ENCODE data around the gene IGSF23. TPM values are rescaled to one million over a fixed set of nuclear protein-coding genes. Genes with fewer than 3 reads are reported as not detected.

Gene IGSF23
- total RNA-seq, 4 donors from 2014 or later, result not detected

MicroRNAs within 50 kb of the gene (microRNA counts, 767-probe panel; counts per million panel counts)
- microRNA hsa-miR-4531, result 356 to 448 counts per million in 2 donors

Small RNA genes lying within 50 kb of the gene (microRNA-seq; reads per million reads assigned to microRNA genes)
- gene MIR4531 (ENCODE audit: borderline replicate concordance in 2 of 2), result 0 reads per million in 2 donors

Other genes with a start within 250 kb of the IGSF23 start
- gene ZNF285, start 212.0 kb upstream of the IGSF23 start, total RNA-seq, result 1 to 10 TPM in 1 of 4 donors, under 1 TPM in 3; 0.61 to 1.0 (median 0.69) TPM
- 1 to 10 TPM in 1 of 4 donors, under 1 TPM in 3; 0.66 to 1.6 (median 0.89) TPM for gene ZNF229, start 165.1 kb upstream of the IGSF23 start, total RNA-seq
- gene ZNF180, start 113.0 kb upstream of the IGSF23 start, total RNA-seq, result 10 to 100 TPM in 1 of 4 donors, 1 to 10 TPM in 3; 2.1 to 17.4 (median 5.1) TPM
- gene CEACAM20, start 83.9 kb upstream of the IGSF23 start, total RNA-seq, result not detected
- gene PVR, start 30.3 kb downstream of the IGSF23 start, total RNA-seq, result 10 to 100 TPM; 27.3 to 60.2 (median 33.9) TPM
- gene CEACAM19, start 57.9 kb downstream of the IGSF23 start, total RNA-seq, result 1 to 10 TPM; 2.0 to 8.5 (median 3.7) TPM
- not detected for gene CEACAM16, start 85.6 kb downstream of the IGSF23 start, total RNA-seq
- gene BCL3, start 135.1 kb downstream of the IGSF23 start, total RNA-seq, result 10 to 100 TPM in 1 of 4 donors, 1 to 10 TPM in 3; 7.2 to 15.7 (median 8.5) TPM
- gene CBLC, start 164.3 kb downstream of the IGSF23 start, total RNA-seq, result under 1 TPM in 1 of 4 donors, not detected in 3; 0.49 TPM
- 10 to 100 TPM; 10.2 to 24.6 (median 23.6) TPM for gene BCAM, start 195.5 kb downstream of the IGSF23 start, total RNA-seq
- 10 to 100 TPM; 10.3 to 20.8 (median 16.7) TPM for gene NECTIN2, start 232.7 kb downstream of the IGSF23 start, total RNA-seq

Data from gastrocnemius medialis (tissue), 4 donors.